GM19099 (cell line): ENCODE data around the gene MRTO4.

ENCODE experiments used
- POLR2A ChIP-seq: IDR thresholded peaks from 3 replicates; pipeline ENCODE4 v1.6.1; 2011; ENCODE audit warnings: low read depth; ENCODE audit not compliant: insufficient read length; ENCODE audit errors: extremely low read depth

The MRTO4 gene

GRCh38 chr1:19219451-19219850, 32.2 kb upstream of the MRTO4 start:
- no peak for TF ChIP-seq POLR2A

- no peak for TF ChIP-seq POLR2A
Measured at GRCh38 chr1:19220080-19220846, 31.3 kb upstream of the MRTO4 start.

GRCh38 chr1:19220991-19221390, 30.6 kb upstream of the MRTO4 start:
- TF ChIP-seq POLR2A, result no peak

- TF ChIP-seq POLR2A, result no peak
Measured at GRCh38 chr1:19222573-19222972, 29.0 kb upstream of the MRTO4 start.

- TF ChIP-seq POLR2A, result no peak
Measured at GRCh38 chr1:19222979-19223824, 28.4 kb upstream of the MRTO4 start.

GRCh38 chr1:19229229-19229628, 22.4 kb upstream of the MRTO4 start:
- no peak for TF ChIP-seq POLR2A

GRCh38 chr1:19229828-19230325, 21.7 kb upstream of the MRTO4 start:
- TF ChIP-seq POLR2A, result no peak

- TF ChIP-seq POLR2A, result no peak
Measured at GRCh38 chr1:19232524-19232846, 19.1 kb upstream of the MRTO4 start.

GRCh38 chr1:19234224-19234623, 17.4 kb upstream of the MRTO4 start:
- no peak for TF ChIP-seq POLR2A

- TF ChIP-seq POLR2A, result no peak
Measured at GRCh38 chr1:19239876-19240275, 11.7 kb upstream of the MRTO4 start.

GRCh38 chr1:19240673-19241538, 10.7 kb upstream of the MRTO4 start:
- TF ChIP-seq POLR2A, result no peak

- TF ChIP-seq POLR2A, result no peak
Measured at GRCh38 chr1:19250629-19251304, 838 bp upstream of the MRTO4 start.

- TF ChIP-seq POLR2A, result no peak
Measured at GRCh38 chr1:19254416-19254815, 2.8 kb downstream of the MRTO4 start.

GRCh38 chr1:19255288-19255687, 3.7 kb downstream of the MRTO4 start:
- no peak for TF ChIP-seq POLR2A
